ENCODE data around the gene MEX3D.

DNA sequence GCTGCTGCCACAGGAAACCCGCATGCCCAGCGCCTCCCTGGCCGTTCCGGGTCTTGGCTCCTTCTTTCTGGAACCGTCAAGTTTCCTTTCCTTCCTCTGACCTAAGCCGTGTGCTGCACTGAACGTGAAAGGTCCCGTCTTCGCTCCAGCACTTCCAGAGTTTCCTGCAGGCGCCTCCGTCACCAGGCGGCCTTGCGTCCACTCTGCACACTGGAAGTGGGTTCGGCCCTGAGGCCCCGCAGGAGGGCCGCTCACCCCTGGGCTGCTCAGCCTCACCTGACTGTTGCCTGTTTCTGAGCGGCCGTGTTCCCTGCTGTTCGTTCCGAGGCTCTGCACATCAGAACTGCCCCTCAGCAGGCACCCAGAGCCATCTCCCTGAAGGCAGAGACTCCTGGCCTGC, 12.3 kb upstream of the MEX3D start:
- no peak for TF ChIP-seq CTCF (IDR thresholded peaks at IDR 0.05; ENCODE audit: insufficient read depth, low read length)
- no peak for TF ChIP-seq POLR2AphosphoS5 (IDR thresholded peaks at IDR 0.05; ENCODE audit: low read depth)
- TF ChIP-seq, protein P1, sequence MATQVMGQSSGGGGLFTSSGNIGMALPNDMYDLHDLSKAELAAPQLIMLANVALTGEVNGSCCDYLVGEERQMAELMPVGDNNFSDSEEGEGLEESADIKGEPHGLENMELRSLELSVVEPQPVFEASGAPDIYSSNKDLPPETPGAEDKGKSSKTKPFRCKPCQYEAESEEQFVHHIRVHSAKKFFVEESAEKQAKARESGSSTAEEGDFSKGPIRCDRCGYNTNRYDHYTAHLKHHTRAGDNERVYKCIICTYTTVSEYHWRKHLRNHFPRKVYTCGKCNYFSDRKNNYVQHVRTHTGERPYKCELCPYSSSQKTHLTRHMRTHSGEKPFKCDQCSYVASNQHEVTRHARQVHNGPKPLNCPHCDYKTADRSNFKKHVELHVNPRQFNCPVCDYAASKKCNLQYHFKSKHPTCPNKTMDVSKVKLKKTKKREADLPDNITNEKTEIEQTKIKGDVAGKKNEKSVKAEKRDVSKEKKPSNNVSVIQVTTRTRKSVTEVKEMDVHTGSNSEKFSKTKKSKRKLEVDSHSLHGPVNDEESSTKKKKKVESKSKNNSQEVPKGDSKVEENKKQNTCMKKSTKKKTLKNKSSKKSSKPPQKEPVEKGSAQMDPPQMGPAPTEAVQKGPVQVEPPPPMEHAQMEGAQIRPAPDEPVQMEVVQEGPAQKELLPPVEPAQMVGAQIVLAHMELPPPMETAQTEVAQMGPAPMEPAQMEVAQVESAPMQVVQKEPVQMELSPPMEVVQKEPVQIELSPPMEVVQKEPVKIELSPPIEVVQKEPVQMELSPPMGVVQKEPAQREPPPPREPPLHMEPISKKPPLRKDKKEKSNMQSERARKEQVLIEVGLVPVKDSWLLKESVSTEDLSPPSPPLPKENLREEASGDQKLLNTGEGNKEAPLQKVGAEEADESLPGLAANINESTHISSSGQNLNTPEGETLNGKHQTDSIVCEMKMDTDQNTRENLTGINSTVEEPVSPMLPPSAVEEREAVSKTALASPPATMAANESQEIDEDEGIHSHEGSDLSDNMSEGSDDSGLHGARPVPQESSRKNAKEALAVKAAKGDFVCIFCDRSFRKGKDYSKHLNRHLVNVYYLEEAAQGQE (IDR thresholded peaks at IDR 0.05; ENCODE audit: insufficient replicate concordance, low read depth): no peak
- no peak for TF ChIP-seq GABPA (IDR thresholded peaks at IDR 0.05; ENCODE audit: low read depth)
